Measurements from ENCODE around the gene USP53.
"Not testable (repeated sequence)": the region's sequence is repeated elsewhere in the genome, so short reads cannot be mapped to it uniquely, and the experiment has no call there.

Gene USP53

GRCh38 chr4:119229908-119230687 is 17.6 kb downstream of the USP53 start:
- no peak for DNase-seq

GRCh38 chr4:119231491-119231890 is 19.0 kb downstream of the USP53 start:
- DNase-seq: no peak

- no peak for DNase-seq
Observed at GRCh38 chr4:119232286-119232685, 19.8 kb downstream of the USP53 start.

GRCh38 chr4:119233191-119233590 is 20.7 kb downstream of the USP53 start:
- DNase-seq: no peak

- DNase-seq: peak; percentile 39
Observed at GRCh38 chr4:119233750-119234149, 21.2 kb downstream of the USP53 start.

GRCh38 chr4:119237201-119237600 is 24.7 kb downstream of the USP53 start:
- DNase-seq: no peak

GRCh38 chr4:119237642-119238041 is 25.1 kb downstream of the USP53 start:
- DNase-seq: no peak

GRCh38 chr4:119238068-119238722 is 25.7 kb downstream of the USP53 start:
- no peak for DNase-seq

GRCh38 chr4:119240128-119240527 is 27.6 kb downstream of the USP53 start:
- DNase-seq: no peak

GRCh38 chr4:119240568-119240967 is 28.1 kb downstream of the USP53 start:
- no peak for DNase-seq

GRCh38 chr4:119242417-119242816 is 29.9 kb downstream of the USP53 start:
- no peak for DNase-seq

GRCh38 chr4:119243868-119244267 is 31.4 kb downstream of the USP53 start:
- DNase-seq: no peak

GRCh38 chr4:119244344-119244743 is 31.8 kb downstream of the USP53 start:
- DNase-seq: no peak

- peak; percentile 5 for DNase-seq
Observed at GRCh38 chr4:119244832-119245231, 32.3 kb downstream of the USP53 start.

GRCh38 chr4:119246177-119246733 is 33.7 kb downstream of the USP53 start:
- no peak for DNase-seq

- not testable (repeated sequence) for DNase-seq
Observed at GRCh38 chr4:119251037-119251436, 38.5 kb downstream of the USP53 start.

- not testable (repeated sequence) for DNase-seq
Observed at GRCh38 chr4:119255223-119255622, 42.7 kb downstream of the USP53 start.

- DNase-seq: no peak
Observed at GRCh38 chr4:119260528-119260927, 48.0 kb downstream of the USP53 start.

GRCh38 chr4:119261986-119262385 is 49.5 kb downstream of the USP53 start:
- DNase-seq: no peak

GRCh38 chr4:119264743-119265142 is 52.2 kb downstream of the USP53 start:
- no peak for DNase-seq

GRCh38 chr4:119266153-119266552 is 53.6 kb downstream of the USP53 start:
- no peak for DNase-seq

- no peak for DNase-seq
Observed at GRCh38 chr4:119268466-119268865, 56.0 kb downstream of the USP53 start.

- no peak for DNase-seq
Observed at GRCh38 chr4:119271361-119272085, 59.0 kb downstream of the USP53 start.

Data from hematopoietic multipotent progenitor cell treated with erythropoietin and hydrocortisone succinate and interleukin-3 and kit ligand, for 6 days (in vitro differentiated cells).